Astrocyte of the spinal cord (primary cell): Measurements from ENCODE around the gene DCST2.
"Not testable (repeated sequence)": the region's sequence is repeated elsewhere in the genome, so short reads cannot be mapped to it uniquely, and the experiment has no call there.

Source experiments
- DNase-seq: peaks from one replicate; pipeline ENCODE4 v3.0.0; 2011; ENCODE audit warnings: low read depth, low spot score
- H3K4me3 ChIP-seq: 2 replicates; pipeline ENCODE4 v1.5.1; 2011; ENCODE audit warnings: low read depth, mild to moderate bottlenecking, low read length, moderate library complexity
- in situ Hi-C: cut with HindIII; loops from 2 replicates; pipeline ENCODE4 v1.10.0; 2017; ENCODE audit warnings: low sequenced_read_pairs
- TF ChIP-seq, protein P1 (sequence below): IDR thresholded peaks from 2 replicates; pipeline ENCODE4 v1.5.1; 2012; ENCODE audit warnings: low read depth, mild to moderate bottlenecking, low read length, inconsistent platforms

DCST2 gene

DNA sequence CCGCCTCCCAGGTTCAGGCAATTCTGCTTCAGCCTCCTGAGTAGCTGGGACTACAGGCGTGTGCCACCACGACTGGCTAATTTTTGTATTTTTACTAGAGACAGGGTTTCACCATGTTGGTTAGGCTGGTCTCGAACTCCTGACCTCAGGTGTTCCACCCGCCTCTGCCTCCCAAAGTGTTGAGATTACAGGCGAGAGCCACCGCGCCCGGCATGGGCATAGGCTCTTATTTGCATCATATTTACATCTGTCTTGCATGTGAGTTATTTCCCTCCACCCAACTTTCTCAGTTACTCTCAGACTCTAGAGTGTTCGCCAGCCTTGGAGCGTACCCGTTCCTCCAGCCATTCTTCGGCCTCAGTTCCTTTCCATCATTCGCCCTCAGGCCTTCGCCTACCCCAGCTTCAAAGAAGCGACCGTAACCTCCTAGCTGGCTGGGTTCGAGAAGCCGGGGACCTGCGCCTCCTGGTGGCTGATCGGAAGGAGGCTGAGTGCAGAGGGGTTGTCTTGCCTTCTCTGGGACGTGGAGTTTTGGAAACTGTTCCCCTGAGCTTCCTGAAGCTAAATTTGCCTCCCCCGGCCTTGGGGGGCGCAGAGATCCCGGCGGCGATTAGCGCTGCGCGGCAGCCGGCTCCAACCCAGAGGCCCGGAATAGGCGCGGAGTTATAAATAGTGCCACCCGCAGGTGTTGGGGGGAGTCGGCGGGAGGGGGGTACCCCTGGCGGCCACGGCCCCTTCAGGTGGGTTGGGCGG, 34.6 kb downstream of the DCST2 start:
- in situ Hi-C loops = no loop called here
- TF ChIP-seq, protein P1, sequence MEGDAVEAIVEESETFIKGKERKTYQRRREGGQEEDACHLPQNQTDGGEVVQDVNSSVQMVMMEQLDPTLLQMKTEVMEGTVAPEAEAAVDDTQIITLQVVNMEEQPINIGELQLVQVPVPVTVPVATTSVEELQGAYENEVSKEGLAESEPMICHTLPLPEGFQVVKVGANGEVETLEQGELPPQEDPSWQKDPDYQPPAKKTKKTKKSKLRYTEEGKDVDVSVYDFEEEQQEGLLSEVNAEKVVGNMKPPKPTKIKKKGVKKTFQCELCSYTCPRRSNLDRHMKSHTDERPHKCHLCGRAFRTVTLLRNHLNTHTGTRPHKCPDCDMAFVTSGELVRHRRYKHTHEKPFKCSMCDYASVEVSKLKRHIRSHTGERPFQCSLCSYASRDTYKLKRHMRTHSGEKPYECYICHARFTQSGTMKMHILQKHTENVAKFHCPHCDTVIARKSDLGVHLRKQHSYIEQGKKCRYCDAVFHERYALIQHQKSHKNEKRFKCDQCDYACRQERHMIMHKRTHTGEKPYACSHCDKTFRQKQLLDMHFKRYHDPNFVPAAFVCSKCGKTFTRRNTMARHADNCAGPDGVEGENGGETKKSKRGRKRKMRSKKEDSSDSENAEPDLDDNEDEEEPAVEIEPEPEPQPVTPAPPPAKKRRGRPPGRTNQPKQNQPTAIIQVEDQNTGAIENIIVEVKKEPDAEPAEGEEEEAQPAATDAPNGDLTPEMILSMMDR = peak; percentile 97
- DNase-seq = peak; percentile 70
- H3K4me3 ChIP-seq = peak overlapping the region; percentile 61

DNA sequence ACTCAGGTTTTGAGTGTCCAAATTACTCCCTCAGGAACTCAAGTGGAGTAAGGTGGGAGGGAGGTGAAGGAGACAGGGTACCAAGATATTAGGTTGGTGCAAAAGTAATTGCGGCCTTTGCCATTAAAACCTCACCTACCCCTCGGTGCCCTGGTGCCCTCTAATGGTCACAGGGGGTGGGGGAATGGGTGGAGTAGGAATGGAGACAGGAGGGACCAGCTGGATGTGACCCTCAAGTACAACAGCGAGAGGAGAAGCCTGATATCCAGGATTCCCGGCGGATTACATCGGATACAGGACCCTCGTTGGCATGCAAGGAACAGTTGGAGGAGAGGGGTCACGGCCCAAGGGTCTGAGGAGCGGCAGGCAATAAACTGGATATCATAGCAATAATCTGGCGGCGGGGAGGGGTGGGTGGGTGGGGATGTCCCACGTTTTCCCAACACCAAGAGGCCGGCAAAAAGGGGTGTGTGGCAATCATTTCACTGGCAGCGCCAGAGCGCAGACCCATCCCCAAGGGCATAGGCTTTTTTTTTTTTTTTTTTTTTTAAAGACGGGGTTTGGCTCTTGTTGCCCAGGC, 35.3 kb downstream of the DCST2 start:
- H3K4me3 ChIP-seq = no peak overlapping the region
- no peak for DNase-seq
- TF ChIP-seq, protein P1 = no peak
- in situ Hi-C loops = no loop called here

DNA sequence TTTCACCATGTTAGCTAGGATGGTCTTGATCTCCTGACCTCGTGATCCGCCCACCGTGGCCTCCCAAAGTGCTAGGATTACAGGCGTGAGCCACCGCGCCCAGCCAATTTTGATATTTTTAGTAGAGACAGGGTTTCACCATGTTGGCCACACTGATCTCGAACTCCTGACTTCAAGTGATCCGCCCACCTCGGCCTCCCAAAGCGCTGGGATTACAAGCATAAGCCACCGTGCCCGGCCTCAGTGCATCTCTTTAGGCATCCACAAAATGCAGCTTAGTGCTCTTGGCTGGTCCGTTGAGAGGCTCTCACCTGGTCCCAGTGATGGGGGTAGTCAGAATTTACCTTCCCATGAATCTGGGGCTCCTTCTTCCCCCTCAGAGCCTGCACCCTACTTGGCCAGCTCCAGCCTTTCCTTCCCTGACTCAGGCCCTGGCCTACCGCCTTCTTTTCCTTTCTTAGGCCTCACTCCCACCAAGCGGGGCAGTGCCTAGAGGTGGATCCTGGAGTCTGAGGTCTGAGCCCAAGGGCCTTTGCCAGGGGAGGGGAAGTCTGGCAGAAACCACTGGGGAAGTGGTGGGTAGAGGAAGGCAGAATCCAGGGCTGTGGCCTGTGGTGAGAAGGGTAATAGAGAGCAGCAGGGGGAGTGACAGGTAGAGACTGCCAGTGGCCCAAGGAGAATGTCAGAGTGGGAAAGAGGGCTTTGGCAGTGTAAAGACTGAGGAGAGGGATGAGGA, 36.4 kb downstream of the DCST2 start:
- no peak overlapping the region for H3K4me3 ChIP-seq
- in situ Hi-C loops = no loop called here
- TF ChIP-seq, protein P1 = no peak
- DNase-seq = no peak

DNA sequence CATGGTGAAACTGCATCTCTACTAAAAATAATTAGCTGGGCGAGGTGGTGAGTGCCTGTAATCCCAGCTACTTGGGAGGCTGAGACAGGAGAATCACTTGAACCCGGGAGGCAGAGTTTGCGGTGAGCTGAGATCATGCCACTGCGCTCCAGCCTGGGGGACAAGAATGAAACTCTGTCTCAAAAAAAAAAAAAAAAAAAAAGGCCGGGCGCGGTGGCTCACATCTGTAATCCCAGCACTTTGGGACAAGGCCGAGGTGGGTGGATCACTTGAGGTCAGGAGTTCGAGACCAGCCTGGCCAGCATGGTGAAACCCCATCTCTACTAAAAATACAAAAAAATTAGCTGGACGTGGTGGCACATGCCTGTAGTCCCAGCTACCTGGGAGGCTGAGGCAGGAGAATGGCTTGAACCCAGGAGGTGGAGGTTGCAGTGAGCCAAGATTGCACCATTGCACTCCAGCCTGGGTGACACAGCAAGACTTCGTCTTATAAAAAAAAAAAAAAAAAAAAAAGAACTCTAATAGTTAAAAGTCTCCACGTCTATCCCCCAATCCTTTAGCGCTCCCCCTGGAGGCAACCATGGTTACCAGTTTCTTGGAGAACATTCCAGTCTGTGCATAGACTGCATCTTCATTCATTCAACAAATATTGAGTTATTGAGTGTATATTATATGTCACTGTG, 38.1 kb downstream of the DCST2 start:
- TF ChIP-seq, protein P1 = peak; percentile 55
- H3K4me3 ChIP-seq = not testable (repeated sequence)

DNA sequence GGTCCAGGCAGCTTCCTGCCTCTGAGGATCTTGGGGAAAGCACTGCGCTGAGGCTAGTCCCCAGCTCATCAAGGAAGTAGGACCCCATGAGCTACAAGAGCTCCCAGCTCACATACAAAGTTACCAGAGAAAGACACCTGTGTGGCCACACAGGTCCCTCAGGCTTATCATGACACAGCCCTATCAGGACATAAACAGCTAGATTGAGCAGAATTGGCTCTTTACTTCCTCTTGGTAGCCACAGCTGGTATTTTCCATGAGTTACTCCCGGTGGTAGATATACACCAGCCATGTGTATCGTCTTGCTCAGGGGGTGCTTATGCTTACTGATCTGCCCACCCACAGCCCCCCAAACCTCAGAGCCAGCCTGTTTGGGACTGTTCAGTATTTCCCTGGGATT, 39.0 kb downstream of the DCST2 start:
- in situ Hi-C loops = no loop called here
- H3K4me3 ChIP-seq = no peak overlapping the region
- TF ChIP-seq, protein P1 = no peak
- no peak for DNase-seq

More for the DNA sequence above, 38.1 kb downstream of the DCST2 start:
- DNase-seq = peak; percentile 75
- in situ Hi-C loops = not testable (repeated sequence)

DNA sequence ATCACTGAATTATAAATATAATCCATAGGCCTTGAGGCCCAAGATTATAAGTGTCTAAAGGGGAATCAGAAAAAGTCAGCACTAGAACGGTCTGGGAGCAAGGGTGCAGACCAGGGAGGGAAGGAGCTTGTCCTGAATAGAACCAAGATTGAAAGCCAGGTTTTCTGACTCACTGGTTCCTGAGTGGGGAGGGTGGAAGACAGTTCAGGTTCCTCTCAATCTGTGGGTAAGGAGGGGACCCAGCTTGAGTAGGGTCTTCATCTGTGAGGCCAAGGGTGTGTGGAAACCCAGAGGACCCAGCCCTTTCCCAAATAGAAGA, 39.4 kb downstream of the DCST2 start:
- DNase-seq = no peak
- in situ Hi-C loops = no loop called here
- TF ChIP-seq, protein P1 = no peak
- H3K4me3 ChIP-seq = no peak overlapping the region
